ENCODE data around the gene TRPM6.

- no peak for TF ChIP-seq TAF1 (IDR thresholded peaks at IDR 0.05; ENCODE audit: borderline replicate concordance, low read depth, low read length)
- TF ChIP-seq POLR2AphosphoS5 (IDR thresholded peaks at IDR 0.05; ENCODE audit: low read depth, low read length), result no peak
Observed at GRCh38 chr9:74777136-74777879, 110.4 kb downstream of the TRPM6 start.
